SU-DHL-6 (cell line): ENCODE data around the gene GIGYF2.

Source experiments
- EZH2phosphoT487 ChIP-seq: fragments of 200-600 bp; sonication (generic), shearing (Covaris generic); conservative IDR thresholded peaks from 2 replicates; pipeline ENCODE4 v1.6.1; 2018; ENCODE audit warnings: mild to moderate bottlenecking, antibody characterized with exemption, low read length, moderate library complexity, mixed read lengths
- TF ChIP-seq, protein P1 (sequence below): fragments of 200-600 bp; sonication (generic); IDR thresholded peaks from one replicate; pipeline ENCODE4 v1.5.1; 2017; ENCODE audit warnings: antibody characterized with exemption, mild to moderate bottlenecking, low read length, moderate library complexity; ENCODE audit not compliant: insufficient read depth, poor library complexity, severe bottlenecking

DNA sequence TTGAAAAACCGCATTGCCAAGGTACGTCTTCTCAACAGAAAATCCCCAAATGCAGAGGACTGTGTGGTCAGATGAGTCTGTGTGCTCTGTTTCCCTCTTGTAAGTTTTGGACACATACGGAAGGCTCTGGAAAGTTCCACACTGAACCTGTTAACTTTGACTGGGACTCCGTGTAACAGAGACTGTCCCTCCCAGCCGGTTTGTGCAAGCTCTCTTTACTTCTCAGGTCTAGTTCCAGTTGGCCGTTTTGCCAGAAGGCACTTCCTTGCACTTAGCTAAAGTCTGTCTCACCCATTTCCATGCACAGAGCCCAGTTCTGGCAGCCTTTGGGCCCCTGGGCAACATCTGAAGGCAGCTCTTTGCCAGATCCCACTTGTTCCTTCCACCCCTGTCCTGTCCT, 41.7 kb upstream of the GIGYF2 start:
- TF ChIP-seq, protein P1, sequence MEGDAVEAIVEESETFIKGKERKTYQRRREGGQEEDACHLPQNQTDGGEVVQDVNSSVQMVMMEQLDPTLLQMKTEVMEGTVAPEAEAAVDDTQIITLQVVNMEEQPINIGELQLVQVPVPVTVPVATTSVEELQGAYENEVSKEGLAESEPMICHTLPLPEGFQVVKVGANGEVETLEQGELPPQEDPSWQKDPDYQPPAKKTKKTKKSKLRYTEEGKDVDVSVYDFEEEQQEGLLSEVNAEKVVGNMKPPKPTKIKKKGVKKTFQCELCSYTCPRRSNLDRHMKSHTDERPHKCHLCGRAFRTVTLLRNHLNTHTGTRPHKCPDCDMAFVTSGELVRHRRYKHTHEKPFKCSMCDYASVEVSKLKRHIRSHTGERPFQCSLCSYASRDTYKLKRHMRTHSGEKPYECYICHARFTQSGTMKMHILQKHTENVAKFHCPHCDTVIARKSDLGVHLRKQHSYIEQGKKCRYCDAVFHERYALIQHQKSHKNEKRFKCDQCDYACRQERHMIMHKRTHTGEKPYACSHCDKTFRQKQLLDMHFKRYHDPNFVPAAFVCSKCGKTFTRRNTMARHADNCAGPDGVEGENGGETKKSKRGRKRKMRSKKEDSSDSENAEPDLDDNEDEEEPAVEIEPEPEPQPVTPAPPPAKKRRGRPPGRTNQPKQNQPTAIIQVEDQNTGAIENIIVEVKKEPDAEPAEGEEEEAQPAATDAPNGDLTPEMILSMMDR = no peak
- no peak for TF ChIP-seq EZH2phosphoT487
